Left renal pelvis (tissue), 4 donors: ENCODE results near the gene TSPAN5. TPM values are rescaled to one million over a fixed set of nuclear protein-coding genes. Genes with fewer than 3 reads are reported as not detected.
A peak's percentile ranks its signal among the peaks of the same experiment; 100 is the strongest.

Experiments used
- DNase-seq, 4 donors: peaks; one replicate each; pipeline ENCODE4 v3.0.0-alpha.2; 2013; ENCODE audit warnings: low read depth in 4 of 4, low spot score in 3 of 4
- polyA plus RNA-seq, 4 donors: library from polyadenylated mRNA; unstranded; fragments of 120-200 nt; gene quantifications; one replicate each; pipeline ENCODE4 v1.2.1, GENCODE V29; 2013; ENCODE audit not compliant: insufficient read length in 4 of 4

The TSPAN5 gene
- polyA plus RNA-seq, 4 donors: 12.9 to 30.9 (median 25.5) TPM

DNA sequence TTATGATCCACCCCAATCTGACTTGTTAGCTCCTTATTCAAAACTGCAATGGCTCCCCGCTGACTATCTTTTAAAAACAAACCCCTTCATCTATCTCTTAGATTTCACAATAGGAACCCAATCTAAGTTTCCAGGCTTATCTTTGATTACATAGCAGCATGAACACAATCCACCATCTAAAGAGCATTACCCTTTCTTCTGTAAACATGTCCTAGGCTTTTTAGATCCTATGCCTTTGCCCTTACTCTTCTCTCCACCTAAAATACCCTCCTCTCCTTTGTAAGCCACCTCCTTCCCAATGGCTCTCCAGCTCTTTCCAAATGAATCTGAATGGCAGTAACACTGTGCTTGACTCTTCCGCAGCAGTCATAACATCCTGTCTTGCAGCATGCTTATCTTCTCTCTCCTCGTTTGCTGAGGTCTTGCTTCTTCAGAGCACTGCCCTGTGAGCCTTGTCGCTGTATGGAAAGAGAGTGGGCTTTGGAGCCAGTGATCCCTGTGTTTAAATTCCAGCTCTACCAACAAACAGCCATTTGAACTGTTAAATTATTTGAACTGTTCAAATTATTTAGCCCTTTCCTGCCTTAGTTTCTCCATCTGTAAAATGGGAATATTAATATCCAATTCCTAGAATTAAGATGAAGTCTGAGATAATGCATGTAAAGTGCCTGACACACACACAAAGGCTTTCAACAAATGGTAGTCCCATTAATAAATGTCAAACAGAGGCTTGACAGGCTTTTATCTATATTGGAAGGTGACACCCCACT is 16.2 kb upstream of the TSPAN5 start:
- DNase-seq: no peak

DNA sequence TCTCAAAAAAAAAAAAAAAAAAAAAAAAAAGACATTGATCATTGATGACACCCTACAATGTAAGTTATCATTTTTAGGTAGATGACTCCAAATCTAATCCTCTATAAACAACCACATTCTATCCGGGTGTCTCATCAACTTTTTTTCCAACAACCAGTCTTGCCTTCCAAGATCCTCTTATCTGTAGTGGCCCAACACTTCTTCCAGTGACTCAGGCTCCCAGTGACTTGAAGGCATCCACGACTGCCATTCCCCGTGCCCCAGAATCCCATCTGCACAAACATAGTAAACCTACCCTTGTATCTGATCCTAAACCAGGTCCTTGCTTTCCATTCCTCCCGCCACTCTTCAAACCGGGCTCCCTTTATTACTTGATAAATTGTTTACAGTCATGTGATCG is 15.6 kb upstream of the TSPAN5 start:
- DNase-seq: no peak

DNA sequence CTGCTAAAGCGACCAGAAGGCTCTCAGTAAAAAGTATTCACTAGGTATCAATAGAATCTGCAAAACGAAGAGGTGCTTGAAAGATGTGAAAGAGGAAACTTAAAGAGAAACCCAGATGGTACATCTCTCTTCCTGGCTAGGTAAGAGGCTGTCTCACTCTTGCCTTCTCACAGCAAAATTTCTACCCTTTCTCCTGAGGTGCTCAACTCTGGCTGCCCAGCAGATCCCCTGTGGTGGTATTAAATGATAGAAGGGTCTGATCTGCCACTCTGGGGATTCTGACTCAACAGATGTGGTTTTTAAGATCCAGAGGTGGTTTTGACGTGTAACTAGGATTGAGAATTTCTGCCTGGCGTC is 14.9 kb upstream of the TSPAN5 start:
- no peak for DNase-seq

DNA sequence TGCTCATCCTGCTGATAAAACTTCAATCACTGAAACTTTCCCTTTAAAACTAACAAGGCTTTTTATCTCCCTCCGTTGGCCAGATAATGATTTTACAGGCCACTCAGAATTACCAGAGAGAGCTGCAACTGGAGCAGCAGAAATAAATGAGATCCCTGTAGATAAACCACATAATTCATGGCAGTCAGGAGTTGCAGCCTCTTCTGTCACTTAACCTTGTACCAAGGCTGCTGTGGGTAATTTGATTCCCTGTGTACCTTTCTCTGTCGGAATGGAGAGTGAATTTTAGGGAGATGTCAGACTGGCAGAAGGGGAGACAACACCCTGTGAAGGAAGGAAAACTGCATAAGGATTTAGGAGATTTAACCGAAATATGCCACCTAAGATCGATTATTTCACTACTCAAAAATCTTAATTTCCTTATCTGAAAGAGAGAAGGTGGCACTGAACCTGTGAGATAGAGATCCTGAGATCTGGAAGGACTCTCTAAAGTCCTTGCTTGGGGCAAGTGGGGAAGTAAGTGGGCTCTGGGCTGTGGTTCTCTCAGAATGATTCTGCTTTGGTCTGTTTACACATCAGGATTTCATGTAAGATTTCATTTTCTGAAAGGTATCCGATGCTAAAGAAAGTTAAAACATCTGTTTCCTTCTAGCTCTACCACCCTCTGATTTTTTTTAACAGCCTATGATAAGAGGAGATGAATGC is 14.3 kb upstream of the TSPAN5 start:
- DNase-seq: no peak

DNA sequence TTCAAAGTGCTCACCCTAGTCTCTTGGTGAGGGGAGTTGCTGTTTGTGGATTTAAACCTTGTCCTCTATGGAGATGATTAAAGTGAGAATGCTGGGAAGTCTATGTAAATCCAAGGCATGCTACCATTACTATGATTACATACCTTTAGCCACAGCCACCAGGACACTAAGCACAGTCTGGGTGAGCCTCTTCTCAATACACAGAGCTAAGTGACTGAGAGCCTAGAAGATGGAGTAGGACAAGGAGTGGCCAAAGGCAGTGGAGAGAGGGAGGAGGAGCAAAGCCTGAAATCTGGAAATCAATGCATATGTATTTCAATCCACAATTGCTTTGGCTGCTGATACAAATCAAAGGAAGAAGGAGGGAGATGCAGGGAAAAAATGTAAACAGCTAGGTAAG is 12.7 kb upstream of the TSPAN5 start:
- no peak for DNase-seq

DNA sequence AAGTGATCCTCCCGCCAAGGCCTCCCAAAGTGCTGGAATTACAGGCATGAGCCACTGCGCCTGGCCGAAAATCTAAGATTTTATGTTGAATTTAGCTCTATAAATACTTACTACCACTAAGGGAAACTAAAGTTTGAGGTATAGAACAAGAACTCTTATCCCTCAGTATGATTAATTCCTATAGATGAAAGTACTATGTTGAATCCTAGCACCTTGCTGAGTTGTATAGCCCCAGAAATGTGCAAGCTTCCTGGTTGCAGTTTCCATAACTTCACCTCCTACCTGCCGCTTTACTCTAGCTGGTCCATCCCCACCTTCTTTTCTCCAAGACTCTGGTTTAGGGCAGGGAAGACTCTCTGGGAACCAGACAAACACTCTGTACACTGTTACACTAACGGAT is 11.8 kb upstream of the TSPAN5 start:
- DNase-seq: no peak

DNA sequence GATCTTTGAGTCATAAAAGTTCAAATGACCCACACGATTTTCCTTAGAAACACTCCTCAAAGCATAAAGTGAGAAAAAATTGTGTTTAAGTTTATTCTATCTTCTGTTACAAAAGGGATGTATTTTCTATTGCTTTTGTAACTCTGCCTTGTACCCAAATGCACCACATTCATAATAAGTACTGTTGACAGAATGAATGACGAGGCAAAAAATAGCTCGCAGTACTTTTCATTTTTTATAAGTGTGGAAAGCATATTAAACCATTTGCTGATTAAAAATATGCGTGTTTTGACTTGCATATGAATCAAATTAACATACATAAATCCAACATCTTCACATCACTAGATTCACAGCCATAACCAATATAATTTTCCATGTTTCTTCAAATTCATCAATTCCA is 11.2 kb upstream of the TSPAN5 start:
- DNase-seq: no peak

DNA sequence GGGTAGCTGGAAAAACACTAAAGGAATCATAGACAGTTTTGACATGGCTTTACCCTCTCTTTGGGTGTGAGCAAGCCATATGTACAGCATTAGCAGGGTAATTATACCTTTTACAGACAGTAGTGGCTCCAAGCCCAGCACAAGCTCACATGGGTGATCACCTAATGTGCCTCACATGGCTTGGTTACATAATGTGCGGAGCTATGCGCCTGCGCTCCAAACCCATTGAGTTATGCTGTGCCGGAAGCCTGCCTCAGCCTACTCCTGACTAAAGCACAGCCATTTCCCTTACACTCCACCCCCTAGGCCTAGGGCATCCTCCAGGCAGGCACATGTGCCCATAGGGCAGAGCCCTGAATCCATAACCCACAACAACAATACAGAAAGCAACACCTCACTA is 6.5 kb upstream of the TSPAN5 start:
- DNase-seq: no peak

DNA sequence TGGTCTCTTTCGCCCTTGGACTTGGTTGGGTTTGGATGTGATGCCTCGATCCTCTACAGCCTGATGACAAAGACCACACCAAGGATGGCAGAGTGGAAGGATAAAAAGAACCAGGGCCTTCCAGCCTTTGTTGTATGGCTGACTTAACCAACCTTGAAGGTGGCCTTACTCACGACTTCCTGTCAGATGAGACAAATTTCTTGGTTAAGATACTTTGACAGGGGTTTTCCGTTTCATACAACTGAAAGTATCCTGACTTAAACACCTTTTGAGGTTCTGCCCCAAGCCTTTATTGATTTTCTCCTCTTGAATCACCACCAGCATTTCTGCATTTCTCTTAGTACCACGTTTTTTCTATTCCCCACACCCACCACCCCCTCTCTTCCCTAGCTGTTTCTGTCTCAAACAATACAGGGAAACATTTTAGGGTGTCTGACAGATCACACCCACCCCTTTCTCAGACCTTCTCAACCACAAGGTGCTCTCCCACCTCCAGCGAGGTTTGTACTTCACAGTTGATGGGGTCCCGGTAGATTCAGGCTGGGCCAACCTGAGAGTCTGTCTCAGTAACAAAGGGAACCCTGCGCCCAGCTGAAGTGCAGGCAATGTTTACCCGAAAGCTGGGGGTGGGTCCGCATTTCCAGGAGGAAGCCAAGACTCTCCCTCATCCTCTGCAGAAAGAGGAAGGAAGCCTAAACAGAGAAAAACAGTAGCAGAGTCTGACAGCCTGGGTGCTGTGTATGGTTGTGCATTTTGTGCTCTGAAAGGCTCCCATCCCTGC is 5.0 kb upstream of the TSPAN5 start:
- no peak for DNase-seq

DNA sequence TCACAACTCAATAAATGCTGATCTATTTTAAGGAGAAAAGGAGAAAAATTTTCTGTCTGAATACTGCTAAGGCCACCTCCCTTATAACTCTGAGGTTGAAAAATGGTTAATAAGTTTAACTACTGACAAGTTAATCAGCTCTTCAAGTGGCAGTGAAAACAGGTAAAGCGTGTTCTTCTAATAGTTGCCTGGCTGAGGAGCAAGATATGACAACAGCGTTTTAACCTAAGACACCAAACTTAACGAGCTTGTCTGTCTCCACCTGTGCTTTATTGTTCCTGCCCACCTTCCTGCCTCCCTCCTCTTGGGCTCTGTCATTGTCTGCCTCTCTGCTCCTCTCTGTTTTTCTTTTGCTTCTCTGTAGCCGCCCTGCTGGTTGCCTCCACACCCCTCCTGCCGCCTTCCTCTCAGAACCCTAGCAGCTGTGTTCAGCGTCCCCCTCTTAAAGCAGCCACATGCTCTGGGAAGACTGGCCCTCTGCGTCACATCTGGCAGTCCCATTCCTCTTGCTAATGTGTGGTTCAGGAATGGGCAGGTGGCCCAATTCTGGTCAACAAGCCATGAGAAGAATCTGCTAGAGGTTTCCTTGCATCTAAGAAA is 4.3 kb upstream of the TSPAN5 start:
- no peak for DNase-seq

DNA sequence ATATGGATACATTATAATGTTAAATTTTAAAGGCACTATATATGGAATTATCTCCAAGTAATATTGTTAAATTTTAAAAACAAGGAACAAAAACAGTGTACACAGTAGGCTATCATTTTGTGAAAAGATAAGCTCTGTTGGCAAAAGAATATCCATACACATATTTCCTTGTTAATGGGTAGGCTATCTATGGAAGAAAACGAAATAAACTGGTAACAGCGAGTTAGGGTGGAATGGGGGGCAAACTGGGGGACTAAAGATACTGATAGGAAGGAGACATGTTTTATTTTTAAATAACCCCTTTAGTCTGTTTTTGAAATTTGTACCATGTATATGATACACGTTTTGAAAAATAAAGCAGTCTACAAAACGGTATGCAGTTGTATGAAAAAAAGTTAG is 3.6 kb upstream of the TSPAN5 start:
- DNase-seq: no peak

DNA sequence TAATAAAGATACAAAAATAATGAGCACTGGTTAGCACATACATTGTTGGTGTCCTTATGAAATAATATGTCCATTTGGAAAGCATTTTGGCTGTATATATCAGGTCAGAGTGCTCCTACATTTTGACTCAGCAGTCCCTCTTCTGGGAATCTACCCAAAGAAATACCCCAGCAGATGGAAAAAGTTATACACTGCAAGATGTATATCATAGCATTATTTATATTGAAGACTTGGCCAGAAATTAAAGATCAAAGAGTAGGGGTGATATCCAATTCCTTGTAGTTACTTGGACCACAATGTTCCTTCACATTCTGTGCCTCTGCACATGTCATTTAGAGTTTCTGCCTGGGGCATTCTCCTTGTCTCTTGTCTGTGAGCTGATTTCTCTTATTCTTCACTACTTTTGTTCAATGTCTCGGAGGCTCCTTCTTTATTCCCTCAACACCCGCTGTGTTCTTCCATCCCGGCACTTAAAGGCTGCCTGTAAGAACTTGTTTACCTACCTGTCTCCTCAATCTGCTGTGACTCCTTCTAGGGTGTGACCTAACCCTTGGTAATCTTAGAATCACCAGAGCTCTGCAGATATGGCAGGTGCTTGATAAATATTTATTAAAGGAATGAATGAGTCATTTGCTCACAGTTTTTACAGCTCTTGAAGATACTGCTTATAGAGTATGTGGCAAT is 3.1 kb upstream of the TSPAN5 start:
- DNase-seq: no peak

DNA sequence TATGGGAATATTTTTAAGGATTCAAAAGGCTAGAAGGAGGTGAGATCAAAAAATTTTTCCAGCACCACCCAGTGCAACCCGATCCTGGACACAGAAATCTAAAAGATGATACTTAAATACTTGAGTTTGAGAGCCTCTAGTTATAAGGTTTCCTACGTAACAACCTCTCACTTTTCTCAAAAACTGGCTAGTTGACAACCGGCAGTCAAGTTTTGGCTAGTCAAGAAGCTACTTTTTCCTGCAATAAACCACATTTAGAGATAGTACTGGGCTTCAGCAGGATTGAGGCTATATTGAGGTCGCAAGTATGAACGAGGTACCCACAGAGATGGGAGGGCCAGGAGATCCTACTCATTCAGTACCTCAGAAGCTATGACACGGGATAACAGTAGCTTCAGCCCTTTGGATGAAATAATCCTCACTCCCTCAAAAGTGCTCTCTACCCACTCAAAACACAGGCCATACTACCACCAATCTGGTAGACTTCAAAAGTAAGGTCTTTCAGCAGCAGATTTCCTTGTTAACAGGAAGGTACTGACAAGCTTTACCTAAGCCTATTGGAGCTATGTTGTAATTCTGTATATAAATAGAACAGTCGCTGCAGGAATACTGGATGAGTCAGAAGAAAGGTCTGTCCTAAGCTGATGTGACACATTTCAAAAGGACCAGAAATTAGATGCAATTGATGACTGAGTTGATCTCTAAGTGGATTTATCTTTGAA is 1.5 kb upstream of the TSPAN5 start:
- no peak for DNase-seq

DNA sequence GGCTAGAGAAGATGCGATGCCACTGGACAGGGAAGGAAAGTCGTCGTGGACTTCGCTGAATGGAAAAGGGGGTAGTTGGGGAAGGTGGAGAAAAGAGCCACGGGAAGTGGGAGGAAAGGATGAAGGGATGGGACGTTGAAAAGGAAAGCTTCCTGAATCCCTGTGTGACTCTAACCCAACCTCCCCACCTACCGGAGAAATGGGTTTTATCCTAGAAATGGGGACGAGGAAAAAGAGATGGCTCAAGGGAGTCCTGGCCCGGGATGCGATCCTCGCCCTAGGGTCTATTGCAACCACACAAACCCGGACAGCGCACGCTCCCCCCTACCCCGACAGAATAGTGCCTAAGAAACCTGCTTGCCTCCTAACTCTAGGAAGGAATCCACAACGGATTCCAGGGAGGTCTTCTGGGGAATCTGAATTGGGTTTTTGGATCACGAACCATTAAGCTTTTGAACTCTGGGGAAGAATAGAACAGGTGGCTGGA is 738 bp upstream of the TSPAN5 start:
- no peak for DNase-seq

DNA sequence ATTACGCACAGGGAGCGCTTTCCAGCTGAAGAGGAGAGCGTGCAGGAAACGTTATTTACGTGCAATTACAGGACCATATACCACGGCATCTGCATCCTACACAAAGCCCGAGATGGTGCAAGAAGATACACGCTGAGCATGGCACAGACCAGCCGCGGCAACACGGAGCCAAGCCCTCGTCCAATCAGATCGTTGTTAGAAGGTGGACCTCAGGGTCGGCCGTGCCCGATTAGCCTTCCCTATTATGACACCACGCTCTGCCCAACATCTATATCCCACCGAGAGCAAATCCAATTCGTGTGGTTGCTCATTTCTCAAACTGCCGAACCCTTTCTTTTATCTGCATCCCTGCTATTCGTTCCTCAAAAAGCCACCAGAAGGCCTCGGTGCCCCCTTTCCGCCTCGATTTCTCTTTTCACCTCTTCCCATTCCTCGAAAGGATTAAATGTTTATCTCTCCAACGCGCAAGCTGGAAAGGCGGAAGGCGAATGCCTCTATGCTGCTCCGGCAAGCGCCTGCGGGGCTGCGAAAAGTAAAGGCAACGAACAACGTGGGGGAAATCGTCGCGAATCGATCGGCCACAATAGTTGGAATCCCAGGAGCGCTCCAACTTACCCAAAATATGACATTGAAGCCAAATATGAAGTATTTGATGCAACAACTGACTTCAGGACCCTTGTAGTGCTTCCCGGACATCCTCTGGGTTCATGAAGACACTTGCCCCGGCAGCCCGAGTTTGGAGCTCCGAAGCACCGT is 702 bp downstream of the TSPAN5 start:
- DNase-seq: peak in 2 of 4 donors; percentile 29 to 36

DNA sequence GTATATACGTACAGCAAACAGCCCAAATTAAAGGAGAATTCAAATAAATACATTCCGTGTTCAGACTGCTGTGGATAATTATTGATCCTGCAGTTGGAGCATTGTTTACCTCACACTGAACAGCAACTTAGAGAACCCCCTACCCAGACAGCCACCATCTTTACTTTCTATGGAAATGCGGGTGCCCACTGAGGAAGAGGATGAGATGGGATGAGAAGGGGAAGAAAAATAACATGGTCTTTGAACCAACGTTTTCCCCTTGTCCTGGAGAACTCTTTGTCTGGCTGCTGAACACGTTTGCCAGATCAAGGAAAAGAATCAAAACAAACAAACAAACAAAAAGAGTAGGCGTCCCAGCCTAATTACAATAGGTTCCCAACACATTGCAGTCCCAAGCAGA is 1.5 kb downstream of the TSPAN5 start:
- no peak for DNase-seq

DNA sequence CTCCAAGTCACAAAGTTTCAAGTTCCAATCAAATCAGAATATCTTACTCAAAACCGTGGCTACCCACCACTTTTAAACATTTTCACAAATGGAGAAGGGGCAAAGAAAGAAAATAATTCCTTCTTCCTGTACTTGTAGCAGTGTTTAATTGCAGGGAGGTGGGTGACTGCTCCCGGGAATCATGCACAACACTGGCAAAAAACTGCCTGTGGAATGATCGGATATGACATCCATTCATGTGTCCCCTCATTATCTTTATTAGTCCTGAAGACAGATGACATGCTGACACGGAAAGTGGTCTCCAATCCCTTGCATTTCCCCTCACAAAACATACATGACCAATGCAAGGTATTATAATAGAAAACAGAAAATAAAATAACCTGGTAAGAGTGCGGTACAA is 2.0 kb downstream of the TSPAN5 start:
- DNase-seq: no peak

DNA sequence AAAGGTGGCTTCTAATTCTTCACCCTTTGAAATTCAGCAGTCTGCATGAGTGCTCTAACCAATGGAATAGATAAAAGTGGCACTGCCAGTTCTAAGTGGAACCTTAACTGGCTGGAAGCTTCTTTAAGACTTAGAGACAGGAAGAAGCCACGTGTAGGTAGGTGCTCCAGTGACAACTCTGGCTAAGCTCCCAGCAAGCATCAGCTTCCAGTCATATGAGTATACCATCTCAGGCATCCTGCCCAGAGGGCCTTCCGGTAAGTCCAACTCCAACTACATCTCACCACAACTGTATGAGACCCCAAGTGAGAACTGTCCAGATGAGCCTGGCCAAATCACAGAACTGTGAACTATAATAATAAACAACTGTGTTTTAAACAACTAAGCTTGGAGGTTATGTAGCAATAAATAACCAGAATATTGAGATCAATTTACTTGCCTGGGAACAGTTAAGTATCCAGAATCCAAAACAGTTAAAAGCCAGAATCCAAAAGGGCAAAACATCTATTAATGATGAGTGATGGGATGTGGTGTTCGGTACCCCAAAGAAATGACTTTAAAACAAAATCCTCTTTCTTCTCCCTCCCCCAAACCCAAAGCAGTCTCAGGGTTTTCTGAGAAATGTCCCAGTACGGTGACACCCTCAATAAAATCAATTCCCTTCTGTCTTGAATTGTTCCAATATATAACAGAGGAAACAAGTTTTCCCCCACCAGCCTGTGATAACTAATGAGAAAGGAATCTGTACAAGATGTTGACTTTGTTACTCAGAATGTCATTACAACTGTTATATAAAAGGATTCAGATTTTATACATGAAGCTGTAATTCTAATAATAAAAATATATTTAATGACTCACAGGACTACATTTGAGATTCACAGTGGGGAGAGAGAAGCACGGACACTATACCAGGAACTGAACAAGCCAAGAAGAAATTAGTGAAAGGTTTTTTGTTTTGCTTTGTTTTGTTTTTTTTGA is 4.2 kb downstream of the TSPAN5 start:
- no peak for DNase-seq
